ENCODE results near the gene SHOX.
"Not testable (repeated sequence)": the region's sequence is repeated elsewhere in the genome, so short reads cannot be mapped to it uniquely, and the experiment has no call there.

The SHOX gene

DNA sequence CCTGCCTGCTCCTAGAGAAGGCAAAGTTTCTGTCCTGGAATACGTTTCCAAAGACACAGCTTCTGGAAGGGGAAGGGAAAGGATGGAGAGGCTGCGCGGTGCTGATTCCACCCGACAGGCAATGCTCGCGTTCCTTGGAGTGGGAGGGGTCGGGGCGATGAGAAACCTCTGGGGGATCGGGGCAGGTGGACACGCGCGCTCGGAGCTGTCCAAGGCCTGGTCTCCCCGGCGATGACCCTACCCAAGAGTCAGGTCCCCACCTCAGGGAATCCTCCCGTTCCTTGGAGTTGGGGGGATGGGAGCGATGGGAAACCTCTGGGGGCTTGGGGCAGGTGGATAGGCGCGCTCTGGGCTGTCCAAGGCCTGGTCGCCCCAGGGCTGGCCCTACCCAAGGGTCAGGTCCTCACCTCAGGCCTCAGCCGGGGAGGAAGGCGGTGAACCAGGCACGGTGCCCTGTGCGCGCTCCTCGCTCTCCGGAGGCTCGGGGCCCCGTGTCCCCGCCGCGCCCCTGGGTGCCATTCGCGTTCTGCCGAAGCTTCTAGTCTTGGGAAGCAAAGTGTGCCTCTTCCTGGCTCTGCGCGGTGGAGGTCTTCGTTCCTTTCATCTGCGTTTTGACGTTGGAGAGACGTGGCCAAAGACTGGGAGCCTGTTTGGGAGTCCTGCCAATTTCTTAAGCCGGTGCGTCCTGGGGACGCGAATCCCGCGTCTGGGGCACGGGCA, 10.6 kb upstream of the SHOX start:
- H3K4me3 ChIP-seq (ENCODE audit: low read length): no peak overlapping the region
- no peak for DNase-seq (ENCODE audit: low read depth, low spot score)

DNA sequence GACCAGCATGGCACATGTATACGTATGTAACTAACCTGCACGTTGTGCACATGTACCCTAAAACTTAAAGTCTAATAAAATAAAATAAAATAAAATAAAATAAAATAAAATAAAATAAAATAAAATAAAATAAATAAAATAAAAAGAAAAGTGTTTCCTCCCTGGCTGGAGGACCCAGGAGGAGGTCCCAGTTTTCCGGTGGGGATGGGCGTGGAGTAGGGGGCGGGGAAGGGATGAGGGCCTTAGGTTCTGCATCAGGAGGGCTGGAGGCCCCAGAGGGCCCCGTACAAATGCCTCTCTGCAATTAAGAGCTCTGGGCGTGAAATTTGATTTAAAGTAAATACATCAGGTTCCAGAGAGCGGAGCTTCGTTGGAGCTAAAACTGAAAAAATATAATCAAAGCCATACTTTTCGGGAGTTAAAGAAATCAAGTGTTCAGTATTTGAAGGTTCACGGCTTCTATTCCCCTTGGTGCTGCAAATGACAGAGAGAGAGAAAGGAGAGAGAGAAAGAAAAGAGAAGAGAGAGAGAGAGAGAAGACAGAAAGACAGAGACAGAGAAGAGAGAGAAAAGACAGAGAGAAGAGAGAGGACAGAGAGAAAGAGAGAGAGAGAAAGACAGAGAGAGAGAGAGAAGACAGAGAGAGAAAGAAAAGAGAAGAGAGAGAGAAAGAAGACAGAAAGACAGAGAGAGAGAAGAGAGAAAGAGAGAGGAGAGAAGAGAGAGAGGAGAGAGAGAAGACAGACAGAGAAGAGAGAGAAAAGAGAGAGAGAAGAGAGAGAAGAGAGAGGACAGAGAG, 8.7 kb upstream of the SHOX start:
- DNase-seq (ENCODE audit: low read depth, low spot score): no peak
- no peak overlapping the region for H3K4me3 ChIP-seq (ENCODE audit: low read length)

DNA sequence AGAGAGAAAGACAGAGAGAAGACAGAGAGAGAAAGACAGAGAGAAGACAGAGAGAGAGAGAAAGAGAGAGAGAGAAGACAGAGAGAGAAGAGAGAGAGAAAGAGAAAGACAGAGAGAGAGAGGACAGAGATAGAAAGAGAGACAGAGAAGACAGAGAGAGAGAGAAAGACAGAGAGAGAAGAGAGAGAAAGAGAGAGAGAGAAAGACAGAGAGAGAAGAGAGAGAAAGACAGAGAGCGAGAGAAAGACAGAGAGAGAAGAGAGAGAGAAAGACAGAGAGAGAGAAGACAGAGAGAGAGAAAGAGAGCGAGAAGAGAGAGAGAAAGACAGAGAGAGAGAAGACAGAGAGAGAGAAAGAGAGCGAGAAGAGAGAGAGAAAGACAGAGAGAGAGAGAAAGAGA, 7.8 kb upstream of the SHOX start:
- not testable (repeated sequence) for H3K4me3 ChIP-seq (ENCODE audit: low read length); DNase-seq (ENCODE audit: low read depth, low spot score)

DNA sequence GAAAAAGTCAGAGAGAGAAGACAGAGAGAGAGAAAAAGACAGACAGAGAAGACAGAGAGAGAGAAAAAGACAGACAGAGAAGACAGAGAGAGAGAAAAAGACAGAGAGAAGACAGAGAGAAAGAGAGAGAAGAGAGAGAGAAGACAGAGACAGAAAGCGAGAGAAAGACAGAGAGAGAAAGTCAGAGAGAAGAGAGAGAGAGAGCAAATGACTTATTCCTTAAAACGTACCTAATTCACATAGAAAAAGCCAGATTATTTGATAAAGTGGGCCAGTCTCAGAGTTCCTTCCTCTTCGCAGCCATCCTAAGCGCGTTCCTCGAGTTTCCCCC, 7.4 kb upstream of the SHOX start:
- H3K4me3 ChIP-seq (ENCODE audit: low read length): no peak overlapping the region
- DNase-seq (ENCODE audit: low read depth, low spot score): no peak

DNA sequence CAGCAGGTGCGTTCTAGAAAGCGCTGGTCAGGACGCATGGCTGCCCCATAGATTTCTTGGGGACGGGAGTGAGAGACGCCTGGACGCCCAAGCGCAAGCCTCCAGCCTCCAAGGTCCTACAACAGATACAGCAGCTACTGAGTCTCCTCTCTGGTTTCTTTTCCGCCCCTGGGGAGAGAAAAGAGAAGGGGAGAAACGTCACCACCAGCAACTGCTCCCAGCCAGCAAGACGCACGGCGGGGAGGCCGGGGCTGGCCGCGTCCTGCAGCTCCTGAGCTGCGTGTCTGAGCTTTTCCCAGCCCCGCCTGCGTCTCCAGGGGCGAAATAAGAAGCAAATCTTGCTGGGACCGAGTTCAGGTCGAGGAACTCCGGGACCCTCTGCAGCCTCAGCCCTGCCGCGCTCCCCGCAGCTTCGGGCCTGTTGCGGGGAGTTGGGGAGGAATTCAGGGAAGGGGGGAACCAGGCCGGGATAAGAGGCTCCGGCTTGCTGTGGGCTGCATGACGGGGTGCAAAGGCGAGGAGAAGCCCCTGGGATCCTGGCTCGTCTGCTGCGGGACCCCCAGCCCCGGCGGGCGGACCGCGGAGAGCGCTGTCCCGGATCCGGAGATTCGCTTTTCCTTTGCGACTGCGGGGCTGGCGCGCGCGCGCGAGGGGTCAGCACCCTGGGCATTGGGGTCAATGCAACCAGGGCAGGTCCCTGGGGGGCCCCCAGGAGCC, 6.8 kb upstream of the SHOX start:
- no peak for DNase-seq (ENCODE audit: low read depth, low spot score)
- H3K4me3 ChIP-seq (ENCODE audit: low read length): no peak overlapping the region

DNA sequence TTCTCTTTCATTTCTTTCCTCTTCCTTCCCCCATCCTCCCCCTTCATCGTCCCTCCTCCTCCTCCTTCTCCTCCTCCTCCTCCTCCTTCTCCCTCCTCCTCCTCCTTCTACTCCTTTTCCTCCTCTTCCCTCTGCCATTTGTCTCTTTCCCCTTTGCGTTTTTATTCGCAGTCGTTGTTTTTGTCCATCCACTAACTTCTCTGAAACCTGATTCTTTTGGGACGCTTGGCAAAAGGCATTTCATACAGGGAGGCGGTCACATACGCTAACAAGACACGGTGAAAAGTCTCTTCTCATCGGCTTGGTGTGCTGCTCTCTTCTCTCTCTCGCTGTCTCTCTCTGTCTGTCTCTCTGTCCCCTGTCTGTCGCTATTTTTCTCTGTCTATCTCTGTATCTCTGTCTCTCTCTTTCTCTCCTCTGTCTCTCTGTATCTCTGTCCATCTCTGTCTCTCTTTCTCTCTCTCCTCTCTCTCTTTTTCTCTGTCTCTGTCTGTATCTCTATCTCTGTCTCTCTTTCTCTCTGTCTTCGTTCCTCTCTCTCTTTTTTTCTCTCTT, 5.4 kb upstream of the SHOX start:
- H3K4me3 ChIP-seq (ENCODE audit: low read length): no peak overlapping the region
- DNase-seq (ENCODE audit: low read depth, low spot score): no peak

DNA sequence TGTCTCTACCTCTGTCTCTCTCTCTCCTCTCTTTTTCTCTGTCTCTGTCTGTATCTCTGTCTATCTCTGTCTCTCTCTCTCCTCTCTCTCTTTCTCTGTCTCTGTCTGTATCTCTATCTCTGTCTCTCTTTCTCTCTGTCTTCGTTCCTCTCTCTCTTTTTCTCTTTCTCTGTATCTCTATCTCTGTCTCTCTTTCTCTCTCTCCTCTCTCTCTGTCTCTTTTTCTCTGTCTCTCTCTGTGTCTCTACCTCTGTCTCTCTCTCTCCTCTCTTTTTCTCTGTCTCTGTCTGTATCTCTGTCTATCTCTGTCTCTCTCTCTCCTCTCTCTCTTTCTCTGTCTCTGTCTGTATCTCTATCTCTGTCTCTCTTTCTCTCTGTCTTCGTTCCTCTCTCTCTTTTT, 4.5 kb upstream of the SHOX start:
- H3K4me3 ChIP-seq (ENCODE audit: low read length); DNase-seq (ENCODE audit: low read depth, low spot score): not testable (repeated sequence)

DNA sequence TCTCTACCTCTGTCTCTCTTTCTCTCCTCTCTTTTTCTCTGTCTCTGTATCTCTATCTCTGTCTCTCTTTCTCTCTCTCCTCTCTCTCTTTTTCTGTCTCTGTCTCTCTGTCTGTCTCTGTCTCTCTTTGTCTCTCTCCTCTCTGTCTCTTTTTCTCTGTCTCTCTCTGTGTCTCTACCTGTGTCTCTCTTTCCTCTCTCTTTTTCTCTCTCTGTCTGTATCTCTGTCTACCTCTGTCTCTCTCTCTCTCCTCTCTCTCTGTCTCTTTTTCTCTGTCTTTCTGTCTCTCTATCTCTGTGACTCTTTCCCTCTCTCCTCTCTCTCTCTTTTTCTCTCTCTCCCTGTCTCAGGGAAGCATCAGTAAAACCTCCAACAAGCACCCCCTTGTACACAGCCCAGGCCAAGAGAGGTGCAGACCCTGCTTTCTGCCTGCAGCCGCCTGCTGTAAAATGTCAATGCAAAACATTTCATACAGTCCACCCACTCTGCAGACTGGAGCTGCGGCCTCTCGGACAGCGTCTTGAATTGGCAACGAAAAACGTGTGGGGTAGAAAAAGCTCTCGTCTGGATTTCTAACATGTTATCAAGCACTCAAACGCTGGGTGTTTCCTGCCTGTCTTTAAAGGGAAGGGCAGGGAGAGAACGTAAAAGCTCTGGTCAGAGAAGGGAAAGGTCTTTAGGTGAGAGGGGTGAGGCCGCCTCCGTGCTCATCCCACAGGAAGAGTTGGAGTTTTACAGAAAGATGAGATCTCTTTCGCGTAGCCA, 3.7 kb upstream of the SHOX start:
- no peak overlapping the region for H3K4me3 ChIP-seq (ENCODE audit: low read length)
- DNase-seq (ENCODE audit: low read depth, low spot score): no peak

DNA sequence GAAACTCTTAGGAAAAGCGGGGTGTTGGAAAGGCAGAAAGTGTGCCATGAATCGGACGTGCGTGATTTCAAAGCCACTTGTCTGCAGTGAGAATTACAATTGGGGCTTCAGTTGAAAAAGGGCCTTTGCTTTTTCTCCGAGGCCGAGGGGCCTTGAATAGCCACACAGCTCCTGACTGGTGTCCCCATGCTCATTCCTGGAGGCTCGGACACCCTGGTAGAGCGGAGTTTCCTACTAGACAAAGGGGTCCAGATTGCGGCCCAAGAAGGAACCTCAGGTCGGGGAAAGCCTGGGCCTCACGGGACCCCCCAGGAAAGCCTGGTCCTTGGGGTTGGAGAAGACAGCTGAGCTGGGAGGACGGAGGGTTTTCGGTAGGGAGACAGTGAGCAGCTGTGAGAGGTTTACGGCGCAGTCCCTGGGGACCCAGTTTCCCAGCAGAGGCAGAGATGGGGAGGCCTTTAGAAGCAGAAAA, 3.0 kb upstream of the SHOX start:
- no peak for DNase-seq (ENCODE audit: low read depth, low spot score)
- no peak overlapping the region for H3K4me3 ChIP-seq (ENCODE audit: low read length)

DNA sequence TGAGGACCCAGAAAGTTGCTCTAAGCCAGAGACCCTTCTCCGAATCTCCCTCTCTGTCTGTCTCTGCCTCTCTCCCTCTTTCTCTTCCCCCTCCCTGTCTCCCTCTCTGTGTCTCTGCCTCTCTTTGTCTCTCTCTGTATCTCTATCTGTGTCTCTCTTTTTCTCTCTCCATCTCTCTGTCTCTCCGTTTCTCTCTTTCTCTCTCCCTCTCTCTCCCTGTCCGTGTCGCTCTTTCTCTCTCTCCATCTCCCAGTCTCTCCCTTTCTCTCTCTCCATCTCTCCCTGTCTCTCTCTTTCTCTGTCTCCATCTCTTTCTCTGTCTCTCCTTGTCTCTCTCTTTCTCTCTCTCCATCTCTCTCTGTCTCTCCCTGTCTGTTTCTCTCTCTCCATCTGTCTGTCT, 2.6 kb upstream of the SHOX start:
- DNase-seq (ENCODE audit: low read depth, low spot score): no peak
- no peak overlapping the region for H3K4me3 ChIP-seq (ENCODE audit: low read length)

DNA sequence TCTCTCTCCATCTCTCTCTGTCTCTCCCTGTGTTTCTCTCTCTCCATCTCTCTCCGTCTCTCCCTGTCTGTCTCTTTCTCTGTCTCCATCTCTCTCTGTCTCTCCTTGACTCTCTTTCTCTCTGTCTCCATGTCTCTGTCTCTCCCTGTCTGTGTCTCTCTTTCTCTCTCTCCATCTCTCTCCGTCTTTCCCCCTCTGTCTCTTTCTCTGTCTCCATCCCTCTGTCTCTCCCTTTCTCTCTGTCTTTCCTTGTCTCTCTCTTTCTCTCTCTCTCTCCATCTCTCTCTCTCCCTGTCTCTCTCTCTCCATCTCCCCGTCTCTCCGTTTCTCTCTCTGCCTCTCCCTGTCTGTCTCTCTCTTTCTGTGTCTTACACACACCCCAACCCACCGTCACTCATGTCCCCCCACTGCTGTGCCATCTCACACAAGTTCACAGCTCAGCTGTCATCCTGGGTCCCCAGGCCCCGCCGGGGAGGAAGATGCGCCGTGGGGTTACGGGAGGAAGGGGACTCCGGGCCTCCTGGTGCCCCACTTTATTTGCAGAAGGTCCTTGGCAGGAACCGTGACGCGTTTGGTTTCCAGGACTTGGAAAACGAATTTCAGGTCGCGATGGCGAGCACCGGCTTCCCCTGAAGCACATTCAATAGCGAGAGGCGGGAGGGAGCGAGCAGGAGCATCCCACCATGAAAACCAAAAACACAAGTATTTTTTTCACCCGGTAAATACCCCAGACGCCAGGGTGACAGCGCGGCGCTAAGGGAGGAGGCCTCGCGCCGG, 1.2 kb upstream of the SHOX start:
- DNase-seq (ENCODE audit: low read depth, low spot score): no peak
- H3K4me3 ChIP-seq (ENCODE audit: low read length): no peak overlapping the region

DNA sequence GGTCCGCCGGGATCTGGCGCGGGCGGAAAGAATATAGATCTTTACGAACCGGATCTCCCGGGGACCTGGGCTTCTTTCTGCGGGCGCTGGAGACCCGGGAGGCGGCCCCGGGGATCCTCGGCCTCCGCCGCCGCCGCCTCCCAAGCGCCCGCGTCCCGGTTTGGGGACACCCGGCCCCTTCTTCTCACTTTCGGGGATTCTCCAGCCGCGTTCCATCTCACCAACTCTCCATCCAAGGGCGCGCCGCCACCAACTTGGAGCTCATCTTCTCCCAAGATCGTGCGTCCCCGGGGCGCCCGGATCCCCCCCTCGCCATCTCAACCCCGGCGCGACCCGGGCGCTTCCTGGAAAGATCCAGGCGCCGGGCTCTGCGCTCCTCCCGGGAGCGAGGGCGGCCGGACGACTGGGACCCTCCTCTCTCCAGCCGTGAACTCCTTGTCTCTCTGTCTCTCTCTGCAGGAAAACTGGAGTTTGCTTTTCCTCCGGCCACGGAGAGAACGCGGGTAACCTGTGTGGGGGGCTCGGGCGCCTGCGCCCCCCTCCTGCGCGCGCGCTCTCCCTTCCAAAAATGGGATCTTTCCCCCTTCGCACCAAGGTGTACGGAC, 482 bp upstream of the SHOX start:
- no peak overlapping the region for H3K4me3 ChIP-seq (ENCODE audit: low read length)
- no peak for DNase-seq (ENCODE audit: low read depth, low spot score)

DNA sequence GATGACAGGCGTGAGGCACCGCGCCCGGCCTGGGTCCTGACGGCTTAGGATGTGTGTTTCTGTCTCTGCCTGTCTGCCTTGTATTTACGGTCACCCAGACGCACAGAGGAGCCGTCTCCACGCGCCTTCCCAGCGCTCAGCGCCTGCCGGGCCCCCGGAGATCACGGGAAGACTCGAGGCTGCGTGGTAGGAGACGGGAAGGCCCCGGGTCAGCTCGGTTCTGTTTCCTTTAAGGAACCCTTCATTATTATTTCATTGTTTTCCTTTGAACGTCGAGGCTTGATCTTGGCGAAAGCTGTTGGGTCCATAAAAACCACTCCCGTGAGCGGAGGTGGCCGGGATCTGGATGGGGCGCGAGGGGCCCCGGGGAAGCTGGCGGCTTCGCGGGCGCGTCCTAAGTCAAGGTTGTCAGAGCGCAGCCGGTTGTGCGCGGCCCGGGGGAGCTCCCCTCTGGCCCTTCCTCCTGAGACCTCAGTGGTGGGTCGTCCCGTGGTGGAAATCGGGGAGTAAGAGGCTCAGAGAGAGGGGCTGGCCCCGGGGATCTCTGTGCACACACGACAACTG, 1.3 kb downstream of the SHOX start:
- no peak overlapping the region for H3K4me3 ChIP-seq (ENCODE audit: low read length)
- DNase-seq (ENCODE audit: low read depth, low spot score): no peak

DNA sequence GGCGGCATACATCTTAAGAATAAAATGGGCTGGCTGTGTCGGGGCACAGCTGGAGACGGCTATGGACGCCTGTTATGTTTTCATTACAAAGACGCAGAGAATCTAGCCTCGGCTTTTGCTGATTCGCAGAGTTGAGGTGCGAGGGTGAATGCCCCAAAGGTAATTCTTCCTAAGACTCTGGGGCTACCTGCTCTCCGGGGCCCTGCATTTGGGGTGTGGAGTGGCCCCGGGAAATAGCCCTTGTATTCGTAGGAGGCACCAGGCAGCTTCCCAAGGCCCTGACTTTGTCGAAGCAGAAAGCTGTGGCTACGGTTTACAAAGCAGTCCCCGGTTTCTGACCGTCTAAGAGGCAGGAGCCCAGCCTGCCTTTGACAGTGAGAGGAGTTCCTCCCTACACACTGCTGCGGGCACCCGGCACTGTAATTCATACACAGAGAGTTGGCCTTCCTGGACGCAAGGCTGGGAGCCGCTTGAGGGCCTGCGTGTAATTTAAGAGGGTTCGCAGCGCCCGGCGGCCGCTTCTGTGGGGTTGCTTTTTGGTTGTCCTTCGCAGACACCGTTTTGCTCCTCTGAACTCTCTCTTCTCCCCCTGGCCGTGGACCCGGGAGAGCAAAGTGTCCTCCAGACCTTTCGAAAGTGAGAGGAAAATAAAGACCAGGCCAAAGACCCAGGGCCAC, 1.9 kb downstream of the SHOX start:
- no peak for DNase-seq (ENCODE audit: low read depth, low spot score)

DNA sequence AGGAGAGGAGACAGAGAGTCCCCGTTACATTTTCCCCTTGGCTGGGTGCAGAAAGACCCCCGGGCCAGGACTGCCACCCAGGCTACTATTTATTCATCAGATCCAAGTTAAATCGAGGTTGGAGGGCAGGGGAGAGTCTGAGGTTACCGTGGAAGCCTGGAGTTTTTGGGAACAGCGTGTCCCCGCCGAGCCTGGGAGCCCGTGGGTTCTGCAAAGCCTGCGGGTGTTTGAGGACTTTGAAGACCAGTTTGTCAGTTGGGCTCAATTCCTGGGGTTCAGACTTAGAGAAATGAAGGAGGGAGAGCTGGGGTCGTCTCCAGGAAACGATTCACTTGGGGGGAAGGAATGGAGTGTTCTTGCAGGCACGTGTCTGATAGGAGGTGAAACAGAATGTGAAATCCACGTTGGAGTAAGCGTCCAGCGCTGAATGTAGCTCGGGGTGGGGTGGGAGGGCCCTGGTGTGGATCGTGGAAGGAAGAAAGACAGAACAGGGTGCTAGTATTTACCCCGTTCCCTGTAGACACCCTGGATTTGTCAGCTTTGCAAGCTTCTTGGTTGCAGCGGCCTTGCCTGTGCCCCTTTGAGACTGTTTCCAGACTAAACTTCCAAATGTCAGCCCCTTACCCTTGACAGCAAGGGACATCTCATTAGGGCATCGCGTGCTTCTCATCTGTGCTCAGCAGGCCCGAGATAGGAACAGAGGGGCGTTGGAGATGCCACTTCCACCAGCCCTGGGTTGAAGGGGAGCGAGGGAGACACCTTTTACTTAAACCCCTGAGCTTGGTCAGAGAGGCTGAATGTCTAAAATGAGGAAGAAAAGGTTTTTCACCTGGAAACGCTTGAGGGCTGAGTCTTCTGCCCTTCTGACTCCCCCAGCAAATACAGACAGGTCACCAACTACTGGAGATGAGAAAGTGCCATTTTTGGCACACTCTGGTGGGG, 2.7 kb downstream of the SHOX start:
- H3K4me3 ChIP-seq (ENCODE audit: low read length): no peak overlapping the region
- no peak for DNase-seq (ENCODE audit: low read depth, low spot score)

More for the DNA sequence above, 1.9 kb downstream of the SHOX start:
- H3K4me3 ChIP-seq (ENCODE audit: low read length): no peak overlapping the region

Measured in Jurkat, Clone E6-1 (cell line).